Hepatocyte (in vitro differentiated cells): ENCODE results near the gene GUCY1A1.

ENCODE experiments used
- CTCF ChIP-seq: fragments of 200-600 bp; sonication (generic); IDR thresholded peaks from 2 replicates; pipeline ENCODE4 v1.5.1; 2016; ENCODE audit warnings: antibody characterized with exemption, mild to moderate bottlenecking; ENCODE audit not compliant: poor library complexity
- EZH2 ChIP-seq: fragments of 200-600 bp; sonication (generic); IDR thresholded peaks from 2 replicates; pipeline ENCODE4 v1.6.1; 2016; ENCODE audit warnings: antibody characterized with exemption, mild to moderate bottlenecking, borderline replicate concordance

GRCh38 chr4:155696726-155697125 lies 30.1 kb downstream of the GUCY1A1 start:
- TF ChIP-seq EZH2 (no peak), CTCF (no peak)
